RWPE1 (cell line): ENCODE results near the gene TAF11.

ENCODE experiments used
- CTCF ChIA-PET: fragments of 350-600 bp; sonication (Branson Sonifier 250); formaldehyde crosslinking; extraction: SDS; loops from one replicate; lab custom pipeline; 2021; lab: Yijun Ruan, JAX
- POLR2A ChIA-PET: fragments of 400-600 bp; formaldehyde crosslinking; extraction: SDS; loops from one replicate; lab custom pipeline; 2020; ENCODE audit warnings: antibody characterized with exemption; ENCODE audit not compliant: low non-redundant PET; lab: Yijun Ruan, JAX
- DNase-seq: peaks from one replicate; pipeline ENCODE4 v3.0.0; 2012; ENCODE audit warnings: low spot score
- H3K27ac ChIP-seq: fragments of 450-650 bp; 2 replicates; pipeline ENCODE4 v1.5.1; 2017
- TF ChIP-seq, protein P1 (sequence below): fragments of 450-650 bp; conservative IDR thresholded peaks from 2 replicates; pipeline ENCODE4 v1.5.1; 2017; ENCODE audit warnings: low read depth, mild to moderate bottlenecking

Gene TAF11

DNA sequence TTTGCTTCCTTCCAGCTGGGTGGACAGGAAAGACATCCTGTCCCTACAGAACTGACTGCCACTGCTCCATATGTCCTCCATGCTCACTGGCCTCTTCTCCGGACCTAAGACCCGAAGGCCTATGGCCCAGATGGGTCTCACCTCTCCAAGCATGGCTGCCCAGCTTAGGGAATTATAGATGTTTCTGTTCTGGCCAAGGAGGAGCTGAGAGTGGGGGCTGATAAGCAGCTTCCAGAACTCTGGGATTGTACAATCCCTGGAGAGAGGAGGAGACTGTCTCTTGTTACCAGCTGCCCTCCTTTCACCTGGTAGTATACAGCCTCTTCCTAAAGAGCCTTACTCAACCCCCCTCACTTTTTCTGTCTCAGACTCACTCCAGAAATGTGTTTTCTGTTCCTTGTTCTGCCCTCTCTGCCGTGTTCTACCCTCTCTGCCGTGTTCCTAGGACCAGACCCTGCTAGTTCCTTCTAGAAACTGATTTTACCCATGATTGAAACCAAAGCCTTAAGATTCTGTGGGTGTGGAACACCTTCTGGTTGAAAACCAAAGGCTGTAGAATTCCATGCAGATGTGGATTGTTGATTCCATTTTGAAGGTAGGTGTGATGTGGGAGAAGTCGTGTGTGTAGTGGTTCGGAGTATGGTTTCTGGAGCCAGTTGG, 29.9 kb upstream of the TAF11 start:
- ChIA-PET CTCF (no interaction called here), POLR2A (no interaction called here)
- no peak overlapping the region for H3K27ac ChIP-seq
- DNase-seq = no peak
- TF ChIP-seq, protein P1, sequence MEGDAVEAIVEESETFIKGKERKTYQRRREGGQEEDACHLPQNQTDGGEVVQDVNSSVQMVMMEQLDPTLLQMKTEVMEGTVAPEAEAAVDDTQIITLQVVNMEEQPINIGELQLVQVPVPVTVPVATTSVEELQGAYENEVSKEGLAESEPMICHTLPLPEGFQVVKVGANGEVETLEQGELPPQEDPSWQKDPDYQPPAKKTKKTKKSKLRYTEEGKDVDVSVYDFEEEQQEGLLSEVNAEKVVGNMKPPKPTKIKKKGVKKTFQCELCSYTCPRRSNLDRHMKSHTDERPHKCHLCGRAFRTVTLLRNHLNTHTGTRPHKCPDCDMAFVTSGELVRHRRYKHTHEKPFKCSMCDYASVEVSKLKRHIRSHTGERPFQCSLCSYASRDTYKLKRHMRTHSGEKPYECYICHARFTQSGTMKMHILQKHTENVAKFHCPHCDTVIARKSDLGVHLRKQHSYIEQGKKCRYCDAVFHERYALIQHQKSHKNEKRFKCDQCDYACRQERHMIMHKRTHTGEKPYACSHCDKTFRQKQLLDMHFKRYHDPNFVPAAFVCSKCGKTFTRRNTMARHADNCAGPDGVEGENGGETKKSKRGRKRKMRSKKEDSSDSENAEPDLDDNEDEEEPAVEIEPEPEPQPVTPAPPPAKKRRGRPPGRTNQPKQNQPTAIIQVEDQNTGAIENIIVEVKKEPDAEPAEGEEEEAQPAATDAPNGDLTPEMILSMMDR = no peak

GRCh38 chr6:34916348-34916967, 28.6 kb upstream of the TAF11 start:
- ChIA-PET CTCF (no interaction called here), POLR2A (no interaction called here)
- DNase-seq = no peak
- TF ChIP-seq, protein P1 = no peak
- H3K27ac ChIP-seq = no peak overlapping the region

GRCh38 chr6:34914358-34914757, 26.5 kb upstream of the TAF11 start:
- no peak overlapping the region for H3K27ac ChIP-seq
- CTCF ChIA-PET = no interaction called here
- DNase-seq = no peak
- POLR2A ChIA-PET = no interaction called here
- TF ChIP-seq, protein P1 = no peak

GRCh38 chr6:34912715-34913464, 25.0 kb upstream of the TAF11 start:
- ChIA-PET POLR2A (no interaction called here), CTCF (no interaction called here)
- no peak overlapping the region for H3K27ac ChIP-seq
- peak; percentile 55 for DNase-seq
- TF ChIP-seq, protein P1 = no peak

DNA sequence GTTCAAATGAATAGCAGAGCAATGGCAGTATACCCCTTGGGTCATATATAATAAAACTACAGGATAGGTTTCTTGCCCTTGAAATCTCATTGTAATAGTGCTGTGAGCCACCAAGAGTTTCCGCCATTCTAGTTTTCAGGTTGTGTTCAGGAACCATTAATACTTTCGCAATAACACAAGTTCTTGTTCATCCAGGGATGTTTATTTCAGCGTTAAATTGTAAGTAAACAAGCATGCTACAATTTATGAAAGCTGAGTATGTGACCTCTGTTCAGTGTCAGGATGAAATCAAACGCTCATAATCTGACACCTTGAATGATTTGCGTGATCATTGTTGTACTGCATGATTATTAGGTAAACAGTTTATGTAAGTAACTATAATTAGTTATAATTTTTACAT, 24.0 kb upstream of the TAF11 start:
- TF ChIP-seq, protein P1 = no peak
- DNase-seq = no peak
- no peak overlapping the region for H3K27ac ChIP-seq
- POLR2A ChIA-PET = no interaction called here
- CTCF ChIA-PET = interaction anchor here (0.6 kb wide), 1 partner anchor 10 kb away, joined by 3 read pairs; no protein-coding TSS in a partner anchor

GRCh38 chr6:34909320-34909883, 21.6 kb upstream of the TAF11 start:
- TF ChIP-seq, protein P1 = no peak
- ChIA-PET CTCF (interaction anchor here (0.7 kb wide), 1 partner anchor 202 kb away, joined by 4 read pairs; no protein-coding TSS in a partner anchor), POLR2A (no interaction called here)
- no peak for DNase-seq
- no peak overlapping the region for H3K27ac ChIP-seq
